A673 (cell line): ENCODE results near the gene SENP5. TPM values are rescaled to one million over a fixed set of nuclear protein-coding genes. Genes with fewer than 3 reads are reported as not detected.

ENCODE experiments used
- BruUV-seq: library from RNA; stranded (reverse); fragments of 400-500 nt; replicated peaks from 2 replicates; lab custom pipeline; 2021; lab: Mats Ljungman, UMichigan
- CTCF ChIA-PET: fragments of 300-600 bp; sonication (Branson Sonifier 250); formaldehyde crosslinking; loops from one replicate; lab custom pipeline; 2022; ENCODE audit warnings: antibody characterized with exemption; lab: Charles Lee
- POLR2A ChIA-PET: fragments of 300-600 bp; sonication (Branson Sonifier 250); formaldehyde crosslinking; loops from one replicate; lab custom pipeline; 2022; ENCODE audit warnings: antibody characterized with exemption; ENCODE audit not compliant: low non-redundant PET; lab: Charles Lee
- DNase-seq: peaks from one replicate; pipeline ENCODE4 v3.0.0-alpha.2; 2015; ENCODE audit warnings: low spot score
- H3K27ac ChIP-seq: fragments of 200-600 bp; sonication (generic); 2 replicates; pipeline ENCODE4 v1.5.1; 2016; ENCODE audit warnings: mixed run types, low read depth, mild to moderate bottlenecking, mixed read lengths, antibody characterized with exemption, low read length; ENCODE audit not compliant: poor library complexity, severe bottlenecking
- H3K27me3 ChIP-seq: fragments of 200-600 bp; sonication (generic); replicated peaks from 2 replicates; pipeline ENCODE4 v1.6.1; 2017; ENCODE audit warnings: mixed run types, low read depth, mild to moderate bottlenecking, mixed read lengths, antibody characterized with exemption, low read length; ENCODE audit not compliant: insufficient read depth, poor library complexity
- H3K36me3 ChIP-seq: fragments of 200-600 bp; sonication (generic); 2 replicates; pipeline ENCODE4 v1.6.1; 2016; ENCODE audit warnings: mixed run types, mild to moderate bottlenecking, mixed read lengths, antibody characterized with exemption, low read length; ENCODE audit not compliant: insufficient read depth, poor library complexity, severe bottlenecking
- H3K4me1 ChIP-seq: fragments of 200-600 bp; sonication (generic); 2 replicates; pipeline ENCODE4 v1.6.1; 2017; ENCODE audit warnings: mixed run types, mild to moderate bottlenecking, mixed read lengths, antibody characterized with exemption, low read length; ENCODE audit not compliant: insufficient read depth, poor library complexity, severe bottlenecking
- H3K4me3 ChIP-seq: fragments of 200-600 bp; sonication (generic); 2 replicates; pipeline ENCODE4 v1.5.1; 2016; ENCODE audit warnings: low read depth, mixed run types, mild to moderate bottlenecking, mixed read lengths, low read length; ENCODE audit not compliant: poor library complexity, severe bottlenecking
- H3K9me3 ChIP-seq: fragments of 200-600 bp; sonication (generic); 2 replicates; pipeline ENCODE4 v1.6.1; 2016; ENCODE audit warnings: mixed run types, low read depth, mild to moderate bottlenecking, mixed read lengths, antibody characterized with exemption, low read length; ENCODE audit not compliant: poor library complexity, severe bottlenecking
- EZH2 ChIP-seq: fragments of 200-600 bp; sonication (generic); IDR thresholded peaks from 2 replicates; pipeline ENCODE4 v1.6.1; 2017; ENCODE audit warnings: borderline replicate concordance, low read depth, mild to moderate bottlenecking, mixed read lengths, antibody characterized with exemption, low read length; ENCODE audit not compliant: poor library complexity, severe bottlenecking
- intact Hi-C: fragments of 100-400 bp; cut with micrococcal nuclease; formaldehyde crosslinking; loops from one replicate; pipeline ENCODE4 v1.10.0; 2022; ENCODE audit not compliant: unreplicated experiment
- total RNA-seq: library from RNA; stranded (reverse); gene quantifications from 2 replicates; pipeline ENCODE4 v1.2.3, GENCODE V29; 2021
- TF ChIP-seq, protein P1 (sequence below): fragments of 300-800, 200-600 bp; sonication (generic); conservative IDR thresholded peaks from 2 replicates; pipeline ENCODE4 v1.5.1; 2017; ENCODE audit warnings: low read depth, mild to moderate bottlenecking, antibody characterized with exemption, low read length, moderate library complexity, mixed read lengths

SENP5 gene
- total RNA-seq, 1 experiment from 2014 or later, result 42.2 TPM

- no peak for DNase-seq
- ChIA-PET POLR2A (no interaction called here), CTCF (no interaction called here)
- Histone ChIP-seq H3K36me3 (no peaks in the 10 kb centered on the region), H3K9me3 (no peaks in the 10 kb centered on the region), H3K27me3 (no peaks in the 10 kb centered on the region), H3K4me3 (no peak overlapping the region), H3K4me1 (no peaks in the 10 kb centered on the region), H3K27ac (no peak overlapping the region)
- BruUV-seq, result no TSS peak
- TF ChIP-seq, protein P1, sequence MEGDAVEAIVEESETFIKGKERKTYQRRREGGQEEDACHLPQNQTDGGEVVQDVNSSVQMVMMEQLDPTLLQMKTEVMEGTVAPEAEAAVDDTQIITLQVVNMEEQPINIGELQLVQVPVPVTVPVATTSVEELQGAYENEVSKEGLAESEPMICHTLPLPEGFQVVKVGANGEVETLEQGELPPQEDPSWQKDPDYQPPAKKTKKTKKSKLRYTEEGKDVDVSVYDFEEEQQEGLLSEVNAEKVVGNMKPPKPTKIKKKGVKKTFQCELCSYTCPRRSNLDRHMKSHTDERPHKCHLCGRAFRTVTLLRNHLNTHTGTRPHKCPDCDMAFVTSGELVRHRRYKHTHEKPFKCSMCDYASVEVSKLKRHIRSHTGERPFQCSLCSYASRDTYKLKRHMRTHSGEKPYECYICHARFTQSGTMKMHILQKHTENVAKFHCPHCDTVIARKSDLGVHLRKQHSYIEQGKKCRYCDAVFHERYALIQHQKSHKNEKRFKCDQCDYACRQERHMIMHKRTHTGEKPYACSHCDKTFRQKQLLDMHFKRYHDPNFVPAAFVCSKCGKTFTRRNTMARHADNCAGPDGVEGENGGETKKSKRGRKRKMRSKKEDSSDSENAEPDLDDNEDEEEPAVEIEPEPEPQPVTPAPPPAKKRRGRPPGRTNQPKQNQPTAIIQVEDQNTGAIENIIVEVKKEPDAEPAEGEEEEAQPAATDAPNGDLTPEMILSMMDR, result no peak
- no peak for TF ChIP-seq EZH2
- intact Hi-C loops, result loop anchor here (10.0 kb wide), 2 partner anchors 234 to 344 kb away; partner anchors contain the start of genes CEP19 and PIGX
These were observed 81.5 kb downstream of the SENP5 start for GRCh38 chr3:196949285-196949619.

DNA sequence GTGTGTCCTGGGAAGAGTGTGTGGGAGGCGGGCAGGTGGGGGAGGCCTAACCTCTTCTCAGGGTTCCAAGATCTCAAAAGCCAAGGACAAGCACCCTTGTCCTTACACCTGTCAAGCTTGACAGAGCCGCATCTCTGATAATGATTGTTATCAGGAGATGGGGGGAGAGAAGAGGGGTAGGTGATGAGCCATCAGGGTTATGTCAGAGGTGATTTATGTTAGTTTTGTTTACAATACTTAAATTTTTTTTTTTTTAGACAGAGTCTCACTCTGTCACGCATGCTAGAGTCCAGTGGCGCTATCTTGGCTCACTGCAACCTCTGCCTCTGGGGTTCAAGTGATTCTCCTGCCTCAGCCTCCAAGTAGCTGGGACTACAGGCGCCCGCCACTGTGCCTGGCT is 82.0 kb downstream of the SENP5 start:
- TF ChIP-seq, protein P1, result no peak
- no peak for TF ChIP-seq EZH2
- ChIA-PET CTCF (no interaction called here), POLR2A (interaction anchor here (0.6 kb wide), 1 partner anchor 478 kb away, joined by 8 read pairs; no protein-coding TSS in a partner anchor)
- H3K36me3 ChIP-seq, result no peaks in the 10 kb centered on the region
- H3K27ac ChIP-seq, result no peak overlapping the region
- H3K4me1 ChIP-seq, result no peaks in the 10 kb centered on the region
- no peak for DNase-seq
- no TSS peak for BruUV-seq
- H3K4me3 ChIP-seq, result no peak overlapping the region
- intact Hi-C loops, result loop anchor here (10.0 kb wide), 2 partner anchors 235 to 345 kb away; partner anchors contain the start of genes CEP19 and PIGX
- H3K27me3 ChIP-seq, result no peaks in the 10 kb centered on the region
- no peaks in the 10 kb centered on the region for H3K9me3 ChIP-seq

- Histone ChIP-seq H3K36me3 (no peaks in the 10 kb centered on the region), H3K9me3 (no peaks in the 10 kb centered on the region), H3K27ac (no peak overlapping the region), H3K4me1 (no peaks in the 10 kb centered on the region), H3K27me3 (no peaks in the 10 kb centered on the region), H3K4me3 (no peak overlapping the region)
- BruUV-seq, result no TSS peak
- TF ChIP-seq, protein P1, result no peak
- no peak for DNase-seq
- ChIA-PET POLR2A (interaction anchor here (0.6 kb wide), 1 partner anchor 498 kb away, joined by 13 read pairs; no protein-coding TSS in a partner anchor), CTCF (no interaction called here)
- intact Hi-C loops, result no loop called here
These were observed 83.7 kb downstream of the SENP5 start for GRCh38 chr3:196951371-196951770.
